Mesenchymal stem cell (in vitro differentiated cells and primary cell): ENCODE data around the gene NFATC1.

Experiments used
- DNase-seq: peaks from one replicate; pipeline ENCODE4 v3.0.0-alpha.2; 2013
- H2AFZ ChIP-seq: one replicate; pipeline ENCODE4 v1.6.1; 2013; ENCODE audit warnings: low read depth, mild to moderate bottlenecking, control low read depth, inconsistent platforms, low read length, moderate library complexity
- H2AK5ac ChIP-seq: 2 replicates; pipeline ENCODE4 v1.6.1; 2013; ENCODE audit warnings: low read length, moderate library complexity, mild to moderate bottlenecking, inconsistent platforms; ENCODE audit not compliant: severe bottlenecking
- H2BK120ac ChIP-seq: one replicate; pipeline ENCODE4 v1.6.1; 2013; ENCODE audit warnings: low read depth, mild to moderate bottlenecking, inconsistent platforms, low read length, moderate library complexity
- H2BK12ac ChIP-seq, 2 experiments: one replicate each; pipeline ENCODE4 v1.6.1; 2013; ENCODE audit warnings: inconsistent platforms in 2 of 2, low read length in 2 of 2, mild to moderate bottlenecking in 2 of 2, moderate library complexity in 2 of 2, control low read depth in 1 of 2
- H2BK15ac ChIP-seq: one replicate; pipeline ENCODE4 v1.6.1; 2013; ENCODE audit warnings: mild to moderate bottlenecking, low read depth, inconsistent platforms; ENCODE audit not compliant: poor library complexity, severe bottlenecking
- H2BK5ac ChIP-seq: 2 replicates; pipeline ENCODE4 v1.6.1; 2013; ENCODE audit warnings: low read depth, mild to moderate bottlenecking, low read length, control low read depth, inconsistent platforms; ENCODE audit not compliant: poor library complexity, severe bottlenecking
- H3K14ac ChIP-seq, 2 experiments: one replicate each; pipeline ENCODE4 v1.6.1; 2013; ENCODE audit warnings: inconsistent platforms in 2 of 2, low read length in 2 of 2, control low read depth in 1 of 2, mild to moderate bottlenecking in 1 of 2, moderate library complexity in 1 of 2
- H3K18ac ChIP-seq, 2 experiments: one replicate each; pipeline ENCODE4 v1.6.1; 2013; ENCODE audit warnings: inconsistent platforms in 2 of 2, low read length in 2 of 2, control low read depth in 1 of 2, low read depth in 1 of 2, mild to moderate bottlenecking in 1 of 2
- H3K23ac ChIP-seq, 2 experiments: one replicate each; pipeline ENCODE4 v1.6.1; 2013; ENCODE audit warnings: inconsistent platforms in 2 of 2, low read length in 2 of 2, mild to moderate bottlenecking in 2 of 2, moderate library complexity in 2 of 2, control low read depth in 1 of 2
- H3K27ac ChIP-seq: 2 replicates; pipeline ENCODE4 v1.5.1; 2013; ENCODE audit warnings: mild to moderate bottlenecking, moderate library complexity, low read length, control low read depth, inconsistent platforms; ENCODE audit not compliant: poor library complexity, severe bottlenecking
- H3K27me3 ChIP-seq, 2 experiments: 2 replicates each; pipeline versions ENCODE4 v1.6.1 to v1.7.0; 2013; ENCODE audit warnings: low read length in 2 of 2, mild to moderate bottlenecking in 2 of 2, moderate library complexity in 2 of 2, control low read depth in 1 of 2, inconsistent platforms in 1 of 2; ENCODE audit not compliant: control insufficient read depth in 1 of 2, insufficient read depth in 1 of 2
- H3K36me3 ChIP-seq, 2 experiments: 2 replicates each; pipeline versions ENCODE4 v1.6.1 to v1.7.0; 2013; ENCODE audit warnings: low read length in 2 of 2, control low read depth in 1 of 2, inconsistent platforms in 1 of 2, low read depth in 1 of 2, mild to moderate bottlenecking in 1 of 2; ENCODE audit not compliant: insufficient read depth in 2 of 2, control insufficient read depth in 1 of 2
- H3K4ac ChIP-seq, 2 experiments: one replicate each; pipeline ENCODE4 v1.6.1; 2013; ENCODE audit warnings: inconsistent platforms in 2 of 2, low read length in 2 of 2, mild to moderate bottlenecking in 2 of 2, moderate library complexity in 2 of 2, control low read depth in 1 of 2, low read depth in 1 of 2
- H3K4me1 ChIP-seq: 2 replicates; pipeline ENCODE4 v1.6.1; 2013; ENCODE audit warnings: low read depth, low read length, control low read depth; ENCODE audit not compliant: control insufficient read depth, insufficient read depth
- H3K4me2 ChIP-seq: 2 replicates; pipeline ENCODE4 v1.6.1; 2013; ENCODE audit warnings: low read length, mild to moderate bottlenecking, inconsistent platforms; ENCODE audit not compliant: poor library complexity, severe bottlenecking
- H3K4me3 ChIP-seq, 2 experiments: 2 replicates each; pipeline versions ENCODE4 v1.5.1 to v1.7.0; 2013; ENCODE audit warnings: low read length in 2 of 2, mild to moderate bottlenecking in 2 of 2, control low read depth in 1 of 2, low read depth in 1 of 2; ENCODE audit not compliant: insufficient read depth in 1 of 2
- H3K79me1 ChIP-seq: replicated peaks from 2 replicates; pipeline ENCODE4 v1.6.1; 2013; ENCODE audit warnings: mild to moderate bottlenecking, control low read depth, low read length, inconsistent platforms; ENCODE audit not compliant: poor library complexity, severe bottlenecking
- H3K9ac ChIP-seq: 2 replicates; pipeline ENCODE4 v1.7.0; 2013; ENCODE audit warnings: mild to moderate bottlenecking, low read length, moderate library complexity
- H3K9me3 ChIP-seq: 2 replicates; pipeline ENCODE4 v1.7.0; 2013; ENCODE audit warnings: mild to moderate bottlenecking, low read length; ENCODE audit not compliant: control insufficient read depth
- H4K8ac ChIP-seq: one replicate; pipeline ENCODE4 v1.6.1; 2013; ENCODE audit warnings: inconsistent platforms, mild to moderate bottlenecking, low read length, moderate library complexity
- H4K91ac ChIP-seq: one replicate; pipeline ENCODE4 v1.6.1; 2013; ENCODE audit warnings: mild to moderate bottlenecking, low read length, inconsistent platforms
- WGBS: methylation state at CpG from one replicate; pipeline ENCODE4 v1.1.7; 2013; ENCODE audit warnings: mixed read lengths; 5-methylcytosine and 5-hydroxymethylcytosine counted together

Gene NFATC1

GRCh38 chr18:79446931-79447330 lies 51.2 kb downstream of the NFATC1 start:
- no peak overlapping the region for H3K18ac ChIP-seq
- H2BK12ac ChIP-seq = peak overlapping the region in 1 of 2 experiments; percentile 23
- no peak overlapping the region for H3K27ac ChIP-seq
- no peak overlapping the region for H4K91ac ChIP-seq
- no peak overlapping the region for H3K23ac ChIP-seq
- WGBS = 95% methylated on average over 24 of the region's 24 CpGs
- H3K79me1 ChIP-seq = no peaks in the 10 kb centered on the region
- no peak overlapping the region for H3K4me3 ChIP-seq
- peaks cover 5% of the 10 kb centered on the region for H3K4me1 ChIP-seq
- H2BK120ac ChIP-seq = no peak overlapping the region
- H3K9me3 ChIP-seq = no peaks in the 10 kb centered on the region
- H3K9ac ChIP-seq = no peak overlapping the region
- H2AFZ ChIP-seq = no peak overlapping the region
- DNase-seq = no peak
- H3K4me2 ChIP-seq = no peak overlapping the region
- H4K8ac ChIP-seq = no peak overlapping the region
- no peak overlapping the region for H2AK5ac ChIP-seq
- H3K4ac ChIP-seq = no peak overlapping the region
- H3K27me3 ChIP-seq = no peaks in the 10 kb centered on the region
- H2BK15ac ChIP-seq = no peak overlapping the region
- no peak overlapping the region for H3K14ac ChIP-seq
- no peak overlapping the region for H2BK5ac ChIP-seq
- peaks cover 0 to 18% of the 10 kb centered on the region in 2 experiments for H3K36me3 ChIP-seq

GRCh38 chr18:79447703-79448367 lies 52.1 kb downstream of the NFATC1 start:
- Histone ChIP-seq H3K27ac (no peak overlapping the region), H4K8ac (no peak overlapping the region), H2BK15ac (no peak overlapping the region), H2AK5ac (no peak overlapping the region), H2AFZ (no peak overlapping the region), H3K79me1 (no peaks in the 10 kb centered on the region), H3K14ac (no peak overlapping the region), H3K9me3 (no peaks in the 10 kb centered on the region), H3K4ac (peak overlapping the region in 1 of 2 experiments; percentile 35), H2BK120ac (no peak overlapping the region), H3K4me3 (no peak overlapping the region), H3K36me3 (peaks cover 0 to 25% of the 10 kb centered on the region in 2 experiments), H2BK12ac (no peak overlapping the region), H3K9ac (no peak overlapping the region), H2BK5ac (no peak overlapping the region), H3K4me1 (peaks cover 5% of the 10 kb centered on the region), H4K91ac (no peak overlapping the region), H3K18ac (no peak overlapping the region), H3K23ac (no peak overlapping the region), H3K27me3 (no peaks in the 10 kb centered on the region), H3K4me2 (no peak overlapping the region)
- DNase-seq = peak; percentile 72
- WGBS = 79% methylated on average over 28 of the region's 29 CpGs

- H2BK15ac ChIP-seq = no peak overlapping the region
Observed at GRCh38 chr18:79448621-79449020, 52.9 kb downstream of the NFATC1 start.

GRCh38 chr18:79449551-79450288 lies 54.0 kb downstream of the NFATC1 start:
- Histone ChIP-seq H4K8ac (no peak overlapping the region), H2BK5ac (no peak overlapping the region), H4K91ac (no peak overlapping the region), H3K79me1 (no peaks in the 10 kb centered on the region), H3K4me3 (no peak overlapping the region), H3K14ac (no peak overlapping the region), H3K18ac (no peak overlapping the region), H3K4me1 (peaks cover 11% of the 10 kb centered on the region), H3K4me2 (no peak overlapping the region), H3K9me3 (no peaks in the 10 kb centered on the region), H3K9ac (no peak overlapping the region), H2BK120ac (no peak overlapping the region), H2AK5ac (no peak overlapping the region), H2AFZ (no peak overlapping the region), H2BK15ac (no peak overlapping the region), H3K23ac (no peak overlapping the region), H3K4ac (no peak overlapping the region), H3K27ac (no peak overlapping the region), H3K36me3 (peaks cover 4 to 27% of the 10 kb centered on the region in 2 experiments), H3K27me3 (no peaks in the 10 kb centered on the region), H2BK12ac (no peak overlapping the region)
- 96% methylated on average over 30 of the region's 35 CpGs for WGBS
- no peak for DNase-seq

More at GRCh38 chr18:79448621-79449020, 52.9 kb downstream of the NFATC1 start:
- Histone ChIP-seq H3K9ac (no peak overlapping the region), H4K8ac (no peak overlapping the region), H2BK12ac (no peak overlapping the region), H3K9me3 (no peaks in the 10 kb centered on the region), H3K23ac (no peak overlapping the region), H2BK5ac (no peak overlapping the region), H3K27me3 (no peaks in the 10 kb centered on the region), H3K4me2 (no peak overlapping the region), H2AK5ac (no peak overlapping the region), H4K91ac (no peak overlapping the region), H3K4ac (no peak overlapping the region), H3K14ac (no peak overlapping the region), H3K18ac (no peak overlapping the region), H3K4me1 (peaks cover 5% of the 10 kb centered on the region), H3K27ac (no peak overlapping the region), H2AFZ (no peak overlapping the region), H3K4me3 (no peak overlapping the region), H3K36me3 (peaks cover 2 to 30% of the 10 kb centered on the region in 2 experiments), H3K79me1 (no peaks in the 10 kb centered on the region), H2BK120ac (no peak overlapping the region)
- no peak for DNase-seq
- 96% methylated on average over 25 of the region's 25 CpGs for WGBS
